Thoracic aorta (tissue), 2 donors: ENCODE measurements around the gene RABL2B. TPM values are rescaled to one million over a fixed set of nuclear protein-coding genes. Genes with fewer than 3 reads are reported as not detected.

Experiments
- ATAC-seq: fragments of 150-250 bp; one replicate; pipeline ENCODE4 v1.8.0; 2017; ENCODE audit warnings: low read depth; ENCODE audit not compliant: insufficient number of reproducible peaks, low FRiP score
- DNase-seq: peaks from one replicate; pipeline ENCODE4 v3.0.0-alpha.2; 2020; ENCODE audit warnings: low spot score
- H3K27ac ChIP-seq, 2 donors: fragments of 200-600 bp; sonication (generic); 1 replicate in 1 of 2; 2 replicates in 1 of 2; pipeline ENCODE4 v1.5.1; 2016; ENCODE audit warnings: mild to moderate bottlenecking in 2 of 2, moderate library complexity in 2 of 2
- H3K27me3 ChIP-seq: fragments of 200-600 bp; sonication (generic); replicated peaks from 2 replicates; pipeline ENCODE4 v1.6.0; 2016; ENCODE audit warnings: mild to moderate bottlenecking; ENCODE audit not compliant: insufficient read depth
- H3K36me3 ChIP-seq: fragments of 200-600 bp; sonication (generic); one replicate; pipeline ENCODE4 v1.5.1; 2016
- H3K4me1 ChIP-seq, 2 donors: fragments of 200-600 bp; sonication (generic); 1 replicate in 1 of 2; 2 replicates in 1 of 2; pipeline versions ENCODE4 v1.5.1 to v1.6.0; 2016; ENCODE audit warnings: low read depth in 2 of 2, mild to moderate bottlenecking in 1 of 2; ENCODE audit not compliant: control insufficient read depth in 1 of 2
- H3K4me3 ChIP-seq: fragments of 200-600 bp; sonication (generic); 2 replicates; pipeline ENCODE4 v1.5.1; 2016; ENCODE audit warnings: mild to moderate bottlenecking
- H3K9me3 ChIP-seq: fragments of 200-600 bp; sonication (generic); 2 replicates; pipeline ENCODE4 v1.5.1; 2016
- CTCF ChIP-seq: fragments of 200-600 bp; sonication (generic); IDR thresholded peaks from one replicate; pipeline ENCODE4 v1.5.1; 2019; ENCODE audit warnings: antibody characterized with exemption
- total RNA-seq, 2 donors: library from RNA; depleted of rRNA; stranded (reverse); fragments of >200 nt; gene quantifications; one replicate each; pipeline versions ENCODE4 v1.1.0 to v1.2.3, GENCODE V29; 2016

The RABL2B gene
- total RNA-seq, 2 donors from 2014 or later = 14.7 to 19.9 TPM

- Histone ChIP-seq H3K4me1 (peaks cover 0 to 7% of the 10 kb centered on the region in 2 donors), H3K9me3 (no peaks in the 10 kb centered on the region), H3K4me3 (no peak overlapping the region), H3K36me3 (no peaks in the 10 kb centered on the region), H3K27ac (no peak overlapping the region), H3K27me3 (no peaks in the 10 kb centered on the region)
- ATAC-seq (no peak), DNase-seq (no peak)
- no peak for TF ChIP-seq CTCF
These were observed 49.1 kb downstream of the RABL2B start for GRCh38 chr22:50734343-50734771.

DNA sequence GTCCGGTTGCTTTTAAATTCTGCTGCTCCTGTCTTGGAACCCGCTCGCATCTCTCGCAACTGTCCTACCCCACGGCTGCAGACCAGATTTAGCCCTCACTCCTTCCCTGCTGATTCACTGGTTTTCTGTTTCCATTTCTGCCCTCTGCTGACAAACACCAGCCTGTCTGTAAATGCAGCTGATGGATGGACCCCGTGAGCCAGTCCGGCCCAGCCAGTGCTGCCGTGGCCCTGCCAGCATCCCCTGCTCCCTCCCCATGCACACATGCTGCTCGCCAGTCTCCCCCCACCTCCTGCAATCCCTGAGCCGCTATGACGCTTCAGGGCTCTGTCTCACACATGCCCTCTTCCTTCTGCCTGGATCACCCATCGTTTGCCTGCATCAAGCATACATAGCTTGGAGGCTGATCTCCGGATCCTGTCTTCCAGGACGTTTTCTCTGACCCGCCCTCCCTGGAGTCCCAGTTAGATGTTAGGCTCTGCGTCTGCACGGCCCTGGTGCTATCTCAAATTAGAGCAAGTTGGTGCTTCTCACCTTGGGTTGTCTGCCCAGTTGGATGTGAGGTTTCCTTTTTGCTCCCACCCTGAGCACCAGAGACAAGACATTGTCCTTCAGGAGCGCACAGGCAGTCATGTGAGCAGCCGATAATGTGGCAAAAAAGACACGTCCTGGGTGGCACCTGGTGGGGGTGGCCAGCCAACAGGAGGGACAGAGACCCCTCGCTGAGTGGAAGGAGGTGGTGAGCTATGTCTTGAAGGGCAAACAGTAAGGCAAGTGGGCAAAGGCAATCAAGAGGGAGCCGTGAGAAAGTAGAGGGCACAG lies 49.7 kb downstream of the RABL2B start:
- Histone ChIP-seq H3K27me3 (no peaks in the 10 kb centered on the region), H3K4me1 (peaks cover 0 to 7% of the 10 kb centered on the region in 2 donors), H3K9me3 (no peaks in the 10 kb centered on the region), H3K27ac (no peak overlapping the region), H3K4me3 (no peak overlapping the region), H3K36me3 (no peaks in the 10 kb centered on the region)
- no peak for TF ChIP-seq CTCF
- DNase-seq (no peak), ATAC-seq (no peak)

DNA sequence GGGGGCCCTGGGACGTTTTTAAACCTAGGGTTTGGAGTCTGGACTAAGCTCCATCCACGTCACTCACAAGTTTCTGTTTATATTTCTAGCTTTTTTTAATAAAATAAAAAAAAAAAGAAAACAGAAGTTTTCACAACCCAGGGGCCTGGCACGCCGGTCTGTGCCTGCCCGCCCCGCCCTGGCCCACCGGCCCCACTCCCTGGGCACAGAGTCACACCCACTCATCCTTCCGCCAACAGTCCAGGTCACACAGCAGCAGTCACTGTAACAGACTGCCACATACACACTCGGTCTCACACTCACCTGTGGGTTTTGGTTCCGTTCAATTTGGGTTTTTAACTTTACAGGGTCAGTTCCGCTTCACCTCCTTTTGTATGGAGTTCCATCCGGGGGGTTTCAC lies 50.8 kb downstream of the RABL2B start:
- H3K4me1 ChIP-seq = peaks cover 0 to 7% of the 10 kb centered on the region in 2 donors
- no peak for ATAC-seq

GRCh38 chr22:50731811-50732624 lies 51.4 kb downstream of the RABL2B start:
- peaks cover 0 to 7% of the 10 kb centered on the region in 2 donors for H3K4me1 ChIP-seq
- ATAC-seq = no peak
- H3K9me3 ChIP-seq = no peaks in the 10 kb centered on the region
- peak; percentile 34 for TF ChIP-seq CTCF
- no peak overlapping the region for H3K27ac ChIP-seq
- no peak for DNase-seq
- no peak overlapping the region for H3K4me3 ChIP-seq
- no peaks in the 10 kb centered on the region for H3K36me3 ChIP-seq
- H3K27me3 ChIP-seq = no peaks in the 10 kb centered on the region

More for the DNA sequence above, 50.8 kb downstream of the RABL2B start:
- Histone ChIP-seq H3K4me3 (no peak overlapping the region), H3K9me3 (no peaks in the 10 kb centered on the region), H3K27me3 (no peaks in the 10 kb centered on the region), H3K36me3 (no peaks in the 10 kb centered on the region), H3K27ac (no peak overlapping the region)
- no peak for DNase-seq
- no peak for TF ChIP-seq CTCF
